NB4 (cell line): Measurements from ENCODE around the gene TMEM164.

Source experiments
- CTCF ChIP-seq: IDR thresholded peaks from one replicate; pipeline ENCODE4 v1.5.1; 2012; ENCODE audit warnings: low read depth, low read length
- MAX ChIP-seq: IDR thresholded peaks from 2 replicates; pipeline ENCODE4 v1.6.1; 2011; ENCODE audit warnings: low read depth, low read length
- MYC ChIP-seq: IDR thresholded peaks from 2 replicates; pipeline ENCODE4 v1.6.1; 2011; ENCODE audit warnings: low read depth, low read length
- POLR2A ChIP-seq: IDR thresholded peaks from 2 replicates; pipeline ENCODE4 v1.6.1; 2011; ENCODE audit warnings: mild to moderate bottlenecking; ENCODE audit not compliant: insufficient read length; ENCODE audit errors: extremely low read depth

- no peak for TF ChIP-seq POLR2A
- no peak for TF ChIP-seq CTCF
- no peak for TF ChIP-seq MYC
- no peak for TF ChIP-seq MAX
Measured at GRCh38 chrX:110216027-110216426, 213.1 kb downstream of the TMEM164 start.
